Umbilical cord (tissue), 2 donors: ENCODE results near the gene S100A14. TPM values are rescaled to one million over a fixed set of nuclear protein-coding genes. Genes with fewer than 3 reads are reported as not detected.

ENCODE experiments used
- DNase-seq: peaks from one replicate; pipeline ENCODE4 v3.0.0-alpha.2; 2015; ENCODE audit warnings: low spot score
- total RNA-seq: library from RNA; depleted of rRNA; stranded (reverse); fragments of >200 nt; gene quantifications from one replicate; pipeline ENCODE4 v1.2.3, GENCODE V29; 2014; ENCODE audit warnings: low replicate concordance; ENCODE audit not compliant: insufficient read depth

Gene S100A14
- total RNA-seq, 1 donor from 2014 or later: 29.6 TPM

DNA sequence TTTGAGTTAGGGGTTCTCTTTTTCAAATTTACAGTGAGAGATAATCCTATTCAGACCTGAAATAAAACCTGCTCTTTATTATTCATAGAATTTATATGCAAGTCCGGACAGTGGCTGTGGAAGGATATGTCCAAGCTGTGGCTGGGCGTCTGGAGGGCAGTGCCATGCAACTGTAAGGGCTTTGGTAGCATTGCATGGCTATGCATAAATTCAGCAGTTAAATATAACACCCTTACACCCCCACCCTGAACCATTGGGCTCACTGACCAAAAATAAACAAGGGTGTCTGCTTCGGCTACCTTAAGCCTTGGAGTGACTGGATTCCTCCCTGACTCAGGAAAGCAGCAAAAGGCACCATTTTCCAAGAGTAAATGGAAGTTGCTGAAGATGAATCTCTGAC lies 23.2 kb upstream of the S100A14 start:
- DNase-seq: no peak

DNA sequence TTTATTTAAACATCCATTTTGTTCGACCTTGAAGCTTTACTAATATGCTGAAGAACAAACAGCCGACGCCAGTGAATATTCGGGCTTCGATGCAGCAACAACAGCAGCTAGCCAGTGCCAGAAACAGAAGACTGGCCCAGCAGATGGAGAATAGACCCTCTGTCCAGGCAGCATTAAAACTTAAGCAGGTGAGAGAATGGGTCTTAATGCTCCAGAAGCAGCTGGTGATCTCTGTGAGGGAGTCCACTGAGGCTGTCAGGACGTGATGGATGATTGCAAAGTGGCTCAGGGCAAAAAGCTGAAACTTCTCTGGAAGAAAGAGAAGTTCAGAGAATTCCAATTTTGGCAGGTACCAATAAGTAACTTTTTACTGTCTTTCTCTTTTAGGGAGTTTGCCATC lies 22.1 kb upstream of the S100A14 start:
- no peak for DNase-seq

DNA sequence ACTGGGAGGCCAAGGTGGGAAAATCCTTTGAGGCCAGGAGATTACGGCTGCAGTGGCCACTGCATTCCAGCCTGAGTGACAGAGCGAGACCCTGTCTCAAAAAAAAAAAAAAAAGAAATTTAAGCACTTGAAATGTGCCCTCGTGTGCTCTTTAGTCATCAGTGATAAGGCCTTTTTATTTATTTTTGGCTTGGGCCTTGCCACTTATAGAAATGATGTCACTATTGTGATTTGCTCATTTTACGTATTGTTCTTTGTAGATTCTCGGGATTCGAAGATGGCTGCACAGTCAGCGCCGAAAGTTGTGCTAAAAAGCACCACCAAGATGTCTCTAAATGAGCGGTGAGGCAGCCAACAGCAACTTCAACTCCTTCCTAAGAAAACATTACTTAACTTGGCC lies 20.2 kb upstream of the S100A14 start:
- no peak for DNase-seq

DNA sequence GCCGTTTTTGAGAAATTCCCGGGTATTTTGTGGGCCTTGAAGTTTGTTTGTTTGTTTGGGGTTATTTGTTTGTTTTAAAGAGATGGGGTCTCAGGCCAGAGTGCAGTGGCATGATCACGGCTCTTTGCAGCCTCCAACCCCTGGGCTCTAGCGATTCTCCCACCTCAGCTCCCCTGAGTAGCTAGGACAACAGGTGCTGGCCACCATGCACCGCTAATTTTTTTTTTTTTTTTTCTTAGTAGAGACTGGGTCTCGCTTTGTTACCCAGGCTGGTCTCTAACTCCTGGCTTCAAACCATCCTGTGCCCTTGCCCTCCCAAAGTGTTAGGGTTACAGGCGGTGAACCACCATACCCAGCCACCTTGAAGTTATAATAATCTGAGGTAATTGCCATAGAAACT lies 19.7 kb upstream of the S100A14 start:
- DNase-seq: no peak

DNA sequence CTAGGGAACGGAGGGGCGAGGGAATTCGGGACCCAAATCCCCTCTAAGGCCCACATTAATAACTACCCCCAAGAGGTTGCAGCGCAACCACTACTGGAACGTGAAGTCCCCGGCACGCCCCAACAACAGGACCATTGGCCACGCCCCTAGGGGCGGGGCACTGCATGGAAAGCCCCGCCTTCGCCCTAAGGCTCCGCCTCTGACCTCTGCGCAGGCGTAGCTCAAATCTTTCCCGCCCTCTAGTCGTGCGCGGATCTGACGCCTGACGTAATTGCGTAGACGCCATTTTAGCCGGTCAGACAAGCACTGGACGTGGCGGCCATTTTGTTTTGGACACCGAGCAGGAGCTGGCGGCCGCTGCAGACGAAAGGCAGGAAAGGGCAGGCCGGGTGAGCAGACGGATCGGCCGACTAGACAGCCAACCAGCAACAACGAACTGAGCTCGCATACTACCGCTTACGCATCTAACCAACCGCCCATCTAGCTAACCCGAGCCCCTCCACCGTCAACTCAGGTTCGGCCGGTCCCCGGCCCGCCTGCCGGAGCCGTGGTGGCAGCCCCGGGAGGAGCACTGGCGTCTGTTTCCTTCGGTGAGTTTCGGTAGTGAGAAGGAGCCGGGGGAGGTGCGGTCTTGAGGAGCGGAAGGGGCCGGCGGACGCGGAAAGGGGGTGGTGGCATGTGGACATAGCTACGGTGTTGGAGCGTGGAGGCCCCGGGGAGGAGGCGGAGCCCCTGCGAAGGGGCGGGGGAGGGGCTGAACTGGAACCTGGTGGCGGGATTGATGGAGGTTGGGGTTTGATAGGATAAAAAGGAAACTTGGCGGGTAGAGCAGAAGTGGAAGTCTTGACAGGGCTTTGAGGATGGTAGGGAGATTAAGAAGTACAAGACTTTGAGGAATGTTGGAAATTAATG lies 17.9 kb upstream of the S100A14 start, which contains the start of gene CHTOP:
TSS of gene CHTOP (plus strand) at position 313 of the 912 bp plus-strand sequence. CDS start 2,523 bp downstream, outside the sequence.
- peak; percentile 99 for DNase-seq

DNA sequence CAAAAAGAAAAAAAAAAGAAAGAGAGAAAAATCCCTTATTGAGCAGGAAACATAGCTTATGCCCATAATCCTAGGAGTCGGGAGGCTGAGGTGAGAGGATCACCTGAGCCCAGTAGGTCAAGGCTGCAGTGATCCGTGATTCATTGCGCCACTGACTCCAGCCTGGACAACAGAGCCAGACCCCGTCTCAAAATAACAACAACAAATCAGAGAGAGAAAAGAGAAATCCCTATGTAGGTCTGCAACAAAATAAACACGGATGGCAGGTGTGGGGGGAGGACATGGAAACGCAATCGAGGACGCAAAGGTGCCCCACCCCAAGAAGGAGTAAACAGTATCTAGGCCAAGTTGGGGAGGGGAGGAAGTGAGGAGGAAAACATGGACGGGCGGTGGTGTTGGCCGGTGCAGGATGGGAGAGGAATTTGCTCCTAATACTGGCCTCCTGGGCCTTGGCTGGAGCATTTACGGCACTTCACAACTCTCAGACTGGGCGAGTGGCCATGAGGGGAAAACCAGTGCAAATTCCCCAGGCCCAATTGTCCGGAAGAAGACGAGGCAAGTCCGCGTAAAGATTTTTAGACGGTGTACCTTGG lies 17.1 kb upstream of the S100A14 start:
- no peak for DNase-seq

DNA sequence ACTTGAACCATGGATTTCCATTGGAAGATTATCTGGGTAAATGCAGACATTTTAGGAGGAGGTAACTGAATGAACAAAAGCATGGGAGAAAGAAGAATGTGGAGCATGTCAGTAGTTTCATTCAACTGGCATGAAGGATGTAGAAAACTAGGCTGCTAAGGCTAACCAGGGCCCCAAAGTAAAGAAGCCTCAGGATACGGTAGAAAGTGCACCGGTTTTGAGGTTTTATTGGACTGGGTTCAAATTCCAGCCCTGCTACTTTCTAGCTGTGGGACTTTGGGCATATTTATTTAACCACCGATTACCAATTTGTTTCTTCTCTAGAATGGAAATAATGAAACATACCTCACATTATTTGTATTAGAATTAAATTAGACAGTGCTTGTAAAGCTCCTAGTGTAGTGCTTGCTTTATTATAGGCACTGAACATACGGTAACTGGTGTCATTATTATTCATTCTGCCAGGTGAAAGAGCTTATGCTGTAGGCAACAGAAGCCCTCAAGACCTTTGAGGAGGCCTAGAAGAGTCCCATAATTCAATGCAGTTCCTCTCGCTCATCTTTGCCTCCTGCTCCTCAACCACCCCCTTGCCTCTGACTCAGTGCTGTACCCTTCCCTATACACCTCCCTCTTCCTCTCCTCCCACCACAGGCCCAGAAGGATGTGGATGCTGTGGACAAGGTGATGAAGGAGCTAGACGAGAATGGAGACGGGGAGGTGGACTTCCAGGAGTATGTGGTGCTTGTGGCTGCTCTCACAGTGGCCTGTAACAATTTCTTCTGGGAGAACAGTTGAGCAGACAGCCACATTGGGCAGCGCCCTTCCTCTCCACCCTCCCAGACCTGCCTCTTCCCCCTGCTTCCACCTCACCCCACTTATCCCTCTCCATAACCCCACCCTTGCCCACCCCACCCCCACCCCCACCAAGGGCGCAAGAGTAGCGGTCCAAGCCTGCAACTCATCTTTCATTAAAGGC lies 15.2 kb upstream of the S100A14 start:
- DNase-seq: no peak

DNA sequence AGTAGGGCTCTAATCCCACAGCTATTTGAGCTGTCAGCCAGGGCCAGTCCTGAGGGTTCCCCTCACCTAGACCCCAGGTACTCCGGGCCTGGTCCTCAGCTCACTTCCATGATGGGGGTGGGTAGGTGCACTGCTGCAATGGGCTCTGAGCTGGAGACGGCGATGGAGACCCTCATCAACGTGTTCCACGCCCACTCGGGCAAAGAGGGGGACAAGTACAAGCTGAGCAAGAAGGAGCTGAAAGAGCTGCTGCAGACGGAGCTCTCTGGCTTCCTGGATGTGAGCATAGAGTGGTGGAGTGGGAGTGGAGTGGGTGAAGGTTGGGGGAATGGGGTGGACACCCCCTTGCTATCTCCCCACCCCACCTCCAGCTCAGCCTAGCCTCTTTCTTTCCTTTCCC lies 14.3 kb upstream of the S100A14 start:
- DNase-seq: no peak

DNA sequence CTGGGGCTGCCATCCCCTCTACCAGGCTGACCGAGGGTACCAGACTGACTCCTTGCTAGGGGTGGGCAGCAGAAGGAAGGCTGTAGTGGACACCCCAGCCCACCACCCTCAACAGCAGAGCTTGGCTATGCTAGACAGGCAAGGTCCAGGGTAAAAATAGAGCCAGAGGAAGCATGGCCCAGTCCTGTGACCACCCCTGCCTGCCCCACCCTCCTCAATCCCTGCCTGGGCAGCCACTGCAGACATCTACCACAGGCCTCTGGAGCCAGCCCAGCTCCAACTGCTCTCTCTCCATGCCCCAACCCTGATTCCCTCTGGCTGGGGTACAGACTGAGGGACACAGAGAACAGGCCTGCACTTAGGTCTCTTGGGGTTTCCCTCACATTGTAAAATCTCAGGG lies 13.8 kb upstream of the S100A14 start:
- DNase-seq: peak; percentile 51

DNA sequence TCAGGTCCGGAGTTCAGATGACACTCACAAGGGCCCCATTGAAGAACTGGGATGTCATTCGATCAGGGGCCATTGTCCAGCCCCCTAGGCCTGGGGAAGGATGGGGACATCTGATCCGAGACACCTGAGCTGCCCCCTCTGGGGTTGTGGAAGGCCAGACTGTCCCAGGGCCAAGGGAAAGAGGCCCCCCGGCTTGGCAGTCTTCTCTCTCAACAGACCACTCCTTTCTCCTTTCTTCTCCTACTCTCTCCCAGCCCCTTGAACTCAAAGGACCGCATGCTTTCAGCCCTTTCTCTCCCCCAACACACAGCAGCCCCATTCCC lies 13.2 kb upstream of the S100A14 start:
- no peak for DNase-seq

DNA sequence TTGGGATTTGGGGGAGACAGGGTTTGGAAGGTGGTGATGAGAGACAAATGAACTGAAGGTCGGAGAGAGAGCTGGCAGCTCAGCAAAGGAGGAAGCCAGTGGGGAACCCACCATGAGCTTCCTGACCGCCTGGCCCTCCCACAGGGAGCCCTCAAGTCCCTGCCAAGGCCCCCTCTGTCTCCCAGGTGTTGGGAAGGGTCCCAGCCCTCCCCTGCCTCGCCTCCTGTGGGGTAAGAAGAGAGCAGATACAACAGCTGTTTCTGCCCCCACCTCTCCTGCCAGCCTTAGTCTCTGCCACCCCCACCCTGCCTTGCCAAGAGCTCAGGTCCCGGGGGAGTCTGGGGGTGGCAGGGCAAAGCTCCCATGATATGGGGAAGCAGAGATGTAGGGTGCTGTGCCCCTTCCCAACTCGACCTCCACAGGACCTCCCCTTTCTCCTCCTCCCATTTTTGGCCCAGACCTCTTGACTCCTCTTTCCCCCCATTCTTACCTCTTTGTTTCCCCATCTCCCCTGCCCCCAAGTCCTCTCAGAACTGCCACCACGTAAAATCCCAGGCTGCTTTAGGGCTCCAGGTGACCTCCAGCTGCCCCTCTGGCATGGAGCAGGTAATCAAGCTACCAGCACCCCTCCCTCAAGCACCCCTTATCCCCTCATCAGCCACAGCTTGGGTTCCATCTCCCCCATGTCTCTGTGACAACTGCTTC lies 12.7 kb upstream of the S100A14 start:
- no peak for DNase-seq

DNA sequence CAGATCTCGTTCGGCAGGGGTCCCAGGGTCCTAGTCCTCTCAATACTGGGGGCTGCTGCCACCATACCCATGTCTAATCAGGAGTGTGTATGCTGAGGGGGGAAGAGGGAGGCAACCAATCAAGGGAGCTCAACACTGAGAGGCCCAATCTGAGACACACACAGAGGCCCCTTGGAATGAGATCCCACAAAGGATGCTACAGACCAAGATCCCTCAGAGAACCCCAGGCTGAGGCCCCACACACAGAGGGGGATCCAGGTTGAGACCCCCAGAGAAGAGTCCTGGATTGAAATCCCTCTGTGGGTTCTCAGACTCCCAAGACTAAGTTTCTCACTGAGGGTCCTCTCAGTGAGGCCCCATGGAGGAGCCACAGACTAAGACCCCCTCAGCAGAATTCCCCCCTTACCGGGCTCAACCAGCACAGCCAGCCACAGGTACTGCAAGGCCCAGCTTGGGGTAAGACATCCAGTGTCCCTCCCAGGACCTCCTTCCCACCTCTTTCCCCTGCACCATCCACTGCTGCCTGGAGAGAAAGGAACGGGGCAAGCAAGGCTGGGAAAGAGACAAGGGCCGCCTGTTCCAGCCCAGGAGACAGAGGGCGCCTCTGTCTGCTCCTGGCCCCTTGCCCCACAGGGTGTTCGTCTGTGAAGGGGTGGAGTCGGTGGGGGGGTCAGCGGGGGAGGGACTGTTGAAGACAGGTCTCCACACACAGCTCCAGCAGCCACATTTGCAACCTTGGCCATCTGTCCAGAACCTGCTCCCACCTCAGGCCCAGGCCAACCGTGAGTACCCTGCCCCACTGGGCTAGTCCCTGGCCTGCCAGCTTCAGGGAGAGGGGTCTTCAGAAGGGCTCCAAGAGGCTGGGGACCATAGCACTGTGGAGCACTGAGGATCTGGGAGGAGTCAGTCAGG lies 11.8 kb upstream of the S100A14 start, which contains the start of gene S100A1:
TSS of gene S100A1 (plus strand) at position 720 of the 912 bp plus-strand sequence. CDS start 2,088 bp downstream, outside the sequence.
- DNase-seq: no peak

DNA sequence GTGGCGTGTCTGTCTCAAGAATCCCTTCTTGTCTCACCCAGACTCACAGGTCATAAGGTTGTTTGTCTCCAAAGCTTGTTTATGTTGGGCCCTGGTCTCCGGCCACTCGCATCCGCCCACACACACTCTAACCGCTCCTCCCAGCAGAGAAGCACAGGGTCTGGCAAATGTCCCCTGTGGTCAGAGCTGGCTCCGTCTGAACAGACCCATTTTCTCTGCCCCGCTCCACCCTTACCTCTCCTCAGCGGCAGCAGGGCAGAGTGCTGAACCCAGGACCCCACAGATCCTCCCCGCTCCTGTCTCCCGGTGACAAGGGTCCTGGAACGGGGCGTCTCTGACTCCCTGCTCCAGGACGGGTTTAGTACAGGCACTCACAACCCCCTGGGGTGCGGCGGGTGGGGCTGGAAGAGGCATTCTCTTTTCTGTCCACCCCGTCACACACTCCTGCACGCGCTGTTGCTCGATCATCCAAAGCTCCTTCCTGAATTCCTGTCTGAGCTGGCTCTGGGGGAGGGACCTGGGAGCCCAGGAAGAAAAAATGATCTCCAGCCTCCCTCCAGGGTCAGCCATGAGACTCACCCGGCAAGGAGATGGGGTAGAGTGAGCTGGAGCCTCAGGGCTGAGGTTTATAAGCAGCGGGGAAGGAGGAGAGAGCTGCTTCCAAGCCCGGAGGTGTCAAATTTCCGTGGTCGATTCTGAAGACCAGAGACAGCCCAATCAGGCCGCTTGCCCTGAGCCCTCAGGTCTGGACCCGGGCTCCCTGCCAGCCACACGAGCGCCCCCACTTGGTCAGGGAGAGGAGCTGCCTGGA lies 11.0 kb upstream of the S100A14 start, which contains the start of gene S100A13:
TSS of gene S100A13 (minus strand) at position 602 of the 811 bp plus-strand sequence. CDS start 1,033 bp downstream, outside the sequence.
- DNase-seq: peak; percentile 95

DNA sequence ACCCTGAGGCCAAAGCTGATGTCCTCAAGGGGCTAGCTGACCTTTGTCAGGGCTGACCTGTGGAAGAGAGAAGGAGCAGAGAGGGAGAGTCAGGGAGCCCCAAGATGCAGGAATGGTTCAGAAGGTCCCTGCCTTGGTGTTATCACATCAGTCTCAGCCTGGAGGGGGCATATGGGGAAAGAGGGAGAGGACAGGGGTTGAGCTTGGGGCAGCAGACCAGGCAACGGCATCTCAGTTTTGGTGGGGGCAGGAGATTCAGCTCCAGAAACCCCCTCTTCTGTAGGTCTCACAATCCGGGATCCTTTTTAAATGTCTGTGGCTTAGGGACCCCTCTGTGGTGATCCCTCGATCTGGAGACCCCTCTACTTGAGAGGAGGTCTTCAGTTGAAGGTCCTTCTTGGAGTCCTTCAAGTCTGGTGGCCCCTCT lies 10.4 kb upstream of the S100A14 start:
- DNase-seq: no peak

DNA sequence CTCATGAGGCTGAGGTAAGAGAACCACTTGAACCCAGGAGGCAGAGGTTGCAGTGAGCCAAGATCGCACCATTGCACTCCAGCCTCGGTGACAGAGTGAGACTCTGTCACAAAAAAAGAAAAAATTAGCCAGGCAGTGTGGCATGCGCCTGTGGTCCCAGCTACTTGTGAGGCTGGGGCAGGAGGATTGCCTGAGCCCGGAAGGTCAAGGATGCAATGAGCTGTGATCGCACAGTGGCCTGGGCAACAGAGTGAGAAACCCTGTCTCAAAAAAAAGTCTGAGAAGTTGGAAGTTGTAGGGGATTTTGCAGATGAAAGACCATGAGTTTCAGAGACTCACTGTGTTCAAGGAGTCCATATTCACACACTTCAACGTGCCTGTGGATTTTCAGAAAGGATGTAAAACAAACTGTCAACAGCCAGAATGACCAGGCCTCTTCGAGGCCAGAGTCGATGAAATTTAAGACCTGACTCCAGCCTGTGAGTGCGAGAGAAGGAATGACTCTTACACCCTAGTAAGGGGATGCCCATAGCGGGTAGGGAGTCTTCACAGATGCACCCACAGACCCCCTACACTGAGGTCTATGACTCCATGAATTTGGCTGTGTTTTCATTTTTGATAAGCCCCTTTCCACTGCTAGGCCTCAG lies 9.0 kb upstream of the S100A14 start:
- peak; percentile 40 for DNase-seq

DNA sequence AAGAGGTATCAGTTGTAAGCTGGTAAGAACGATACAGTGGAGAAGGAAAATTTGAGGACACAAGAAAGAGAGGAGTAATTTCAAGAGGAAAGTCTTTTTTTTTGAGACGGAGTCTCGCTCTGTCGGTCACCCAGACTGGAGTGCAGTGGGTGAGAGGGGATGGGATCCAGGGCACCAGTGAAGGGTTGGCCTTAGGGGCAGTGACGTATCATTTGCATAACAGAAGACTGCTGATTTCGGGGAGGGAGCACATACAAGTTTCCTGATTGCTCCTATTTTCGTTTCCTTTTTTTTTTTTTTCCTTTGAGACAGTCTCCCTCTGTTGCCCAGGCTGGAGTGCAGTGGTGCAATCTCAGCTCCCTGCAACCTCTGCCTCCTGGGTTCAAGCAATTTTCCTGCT lies 7.0 kb upstream of the S100A14 start:
- DNase-seq: no peak

DNA sequence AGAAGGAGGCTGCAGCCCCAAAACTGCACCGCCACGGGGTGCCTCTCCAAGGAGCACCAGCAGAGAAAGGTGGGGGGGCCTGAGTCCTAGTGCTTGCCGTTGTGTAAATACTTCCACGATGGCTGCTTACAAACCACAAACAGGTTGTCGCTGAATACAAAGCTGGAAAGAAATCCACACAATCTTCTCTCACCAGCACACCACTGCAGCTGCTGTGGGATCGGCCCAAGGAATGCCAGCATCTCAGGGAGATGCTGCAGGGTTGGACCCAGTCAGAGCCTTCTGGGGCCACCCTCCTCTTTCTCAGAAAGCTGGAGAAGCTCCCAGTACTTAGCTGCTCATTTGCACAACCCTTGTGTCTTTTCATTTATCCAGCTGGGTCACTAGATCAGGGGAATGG lies 3.0 kb upstream of the S100A14 start:
- no peak for DNase-seq

DNA sequence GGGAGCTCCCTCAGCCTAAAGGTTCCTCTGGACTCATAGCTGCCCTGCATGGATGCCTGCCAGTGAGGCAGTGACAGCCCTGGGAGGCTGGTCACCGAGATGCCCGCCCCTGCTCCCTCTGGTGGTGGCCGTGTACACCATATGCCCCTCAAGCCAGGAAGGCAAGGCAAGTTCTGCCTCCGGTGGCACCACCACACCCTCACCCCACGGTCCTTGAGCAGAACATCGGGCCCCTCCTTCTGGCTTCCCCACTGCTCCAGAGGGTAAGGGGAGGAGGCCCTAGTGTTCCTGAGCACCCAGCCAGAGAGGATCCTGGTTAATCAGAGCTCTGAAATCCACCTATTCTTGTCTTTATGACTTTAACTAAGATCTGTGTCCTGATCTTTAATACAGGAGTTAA lies 1.5 kb upstream of the S100A14 start:
- DNase-seq: no peak

DNA sequence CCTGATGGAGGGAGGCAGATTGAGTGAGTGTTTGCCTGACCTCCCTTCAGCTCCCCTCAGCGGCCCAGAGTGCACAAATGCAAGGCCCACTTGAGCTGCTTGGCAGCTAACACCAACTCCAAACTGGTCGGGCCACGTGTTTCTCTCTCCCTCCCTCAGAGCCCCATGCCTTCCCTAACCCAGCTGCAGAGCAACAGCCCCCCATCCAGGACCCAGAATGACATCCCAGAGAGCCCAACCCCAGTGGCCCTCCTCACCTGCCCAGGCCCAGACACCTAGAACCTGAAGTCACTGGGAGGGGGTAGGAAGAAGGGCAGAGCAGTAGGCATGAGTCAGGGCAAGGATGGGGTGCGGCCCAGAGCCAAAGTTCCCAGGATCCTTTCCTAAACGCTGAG lies 789 bp upstream of the S100A14 start:
- peak; percentile 28 for DNase-seq
